Measurements from ENCODE around the gene KMT5B.

Gene KMT5B

DNA sequence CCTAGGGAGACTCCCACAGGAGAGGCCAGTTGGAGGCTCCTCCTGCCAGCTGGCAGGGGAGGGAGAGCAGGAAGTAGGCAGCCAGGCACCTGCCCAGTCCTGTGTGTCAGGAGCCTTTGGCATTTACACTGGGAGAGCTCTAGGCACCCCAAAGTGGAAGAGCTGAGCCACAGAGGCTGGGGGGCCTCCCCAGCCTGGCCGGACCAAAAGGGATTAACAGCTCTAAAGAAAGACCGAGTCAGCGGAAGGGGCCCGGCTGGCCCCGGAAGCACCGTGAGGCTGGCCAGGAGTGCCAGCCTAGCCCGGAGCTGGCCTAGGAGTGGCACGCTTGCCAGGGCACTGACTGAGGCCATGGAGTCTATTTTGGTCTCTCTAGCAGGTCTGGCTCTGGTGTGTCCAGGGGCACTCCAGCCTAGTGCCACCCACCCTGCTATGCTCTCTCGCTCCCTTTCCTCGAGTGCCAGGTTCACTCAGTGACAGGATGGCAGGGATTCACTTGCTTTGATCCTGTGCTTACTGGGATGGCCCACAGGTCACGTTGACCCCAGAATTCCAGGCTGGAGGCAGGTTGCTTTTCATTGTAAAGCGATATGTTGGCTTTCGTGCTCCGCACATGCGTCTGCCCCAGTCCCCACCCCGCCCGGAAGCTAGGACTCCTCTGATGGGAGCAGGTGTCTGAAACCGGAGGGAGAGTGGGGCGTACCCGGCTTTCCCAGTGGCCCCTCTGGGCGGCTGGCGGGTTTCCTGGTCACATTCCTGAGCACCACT, 3.3 kb upstream of the KMT5B start:
- DNase-seq, result no peak

GRCh38 chr11:68215524-68216170, 2.6 kb upstream of the KMT5B start:
- DNase-seq, result no peak

DNA sequence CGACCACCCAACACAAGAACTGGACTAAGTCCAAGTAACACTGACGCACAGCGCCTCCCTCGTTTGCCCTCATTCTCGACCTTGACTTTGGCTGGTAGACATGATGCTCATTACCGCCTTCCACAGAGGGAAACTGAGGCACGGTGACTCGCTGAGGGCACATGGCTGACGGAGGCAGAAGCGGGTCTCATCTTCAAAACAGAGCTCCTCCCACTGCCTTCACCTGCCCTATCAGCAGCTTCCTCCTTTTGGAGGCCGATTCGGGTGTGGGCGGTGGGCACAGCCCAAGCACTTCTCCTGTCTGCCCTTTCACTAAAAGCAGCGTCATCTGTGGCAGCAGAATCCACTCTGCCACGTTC, 2.0 kb upstream of the KMT5B start:
- DNase-seq, result peak in 1 of 51 donors; percentile 19

DNA sequence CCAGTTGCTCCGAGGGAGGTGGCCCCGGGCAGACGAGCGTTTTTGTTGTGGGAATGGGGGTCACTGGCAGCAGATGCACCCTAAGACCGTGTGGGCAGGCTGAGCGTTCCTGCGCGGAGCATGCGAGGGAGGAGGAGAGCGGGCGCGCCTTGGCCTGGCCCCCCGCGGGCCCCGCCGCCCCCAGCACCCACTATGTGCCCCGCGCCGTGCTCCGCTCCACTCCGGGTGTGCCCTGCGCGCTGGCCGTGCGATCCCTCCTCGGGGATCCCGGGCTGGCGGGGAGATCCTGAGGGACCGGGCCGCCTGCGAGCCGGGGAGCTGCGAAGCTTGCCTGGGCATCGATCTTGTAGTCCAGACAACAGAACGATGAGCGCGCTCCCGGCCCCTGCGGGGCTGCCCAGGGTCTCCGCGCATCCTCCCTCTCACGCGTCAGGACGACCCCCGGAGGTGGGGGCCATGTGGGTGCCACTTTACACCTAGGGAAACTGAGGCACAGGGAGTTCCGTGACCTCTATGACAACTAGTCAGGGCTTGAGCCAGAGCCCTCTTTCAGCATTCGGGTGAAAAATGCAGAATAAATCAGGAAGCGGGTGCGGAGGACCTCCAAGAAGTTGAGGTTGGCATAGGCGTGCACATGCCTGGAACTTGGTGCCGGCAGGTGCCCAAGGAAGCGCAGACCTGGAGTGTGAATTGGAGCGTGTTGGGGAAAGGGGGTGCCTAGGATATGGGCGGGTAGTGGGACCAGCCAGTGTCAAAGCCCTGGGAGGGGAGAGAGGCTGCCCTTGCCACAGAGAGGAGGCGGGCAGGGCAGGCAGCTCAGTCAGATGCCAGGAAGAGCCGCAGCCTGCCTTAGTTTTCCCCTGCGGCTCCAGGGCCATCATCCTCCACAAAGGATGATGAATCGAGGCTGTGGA, 1.3 kb upstream of the KMT5B start:
- peak in 9 of 51 donors; percentile 16 to 50 (median 41) for DNase-seq

DNA sequence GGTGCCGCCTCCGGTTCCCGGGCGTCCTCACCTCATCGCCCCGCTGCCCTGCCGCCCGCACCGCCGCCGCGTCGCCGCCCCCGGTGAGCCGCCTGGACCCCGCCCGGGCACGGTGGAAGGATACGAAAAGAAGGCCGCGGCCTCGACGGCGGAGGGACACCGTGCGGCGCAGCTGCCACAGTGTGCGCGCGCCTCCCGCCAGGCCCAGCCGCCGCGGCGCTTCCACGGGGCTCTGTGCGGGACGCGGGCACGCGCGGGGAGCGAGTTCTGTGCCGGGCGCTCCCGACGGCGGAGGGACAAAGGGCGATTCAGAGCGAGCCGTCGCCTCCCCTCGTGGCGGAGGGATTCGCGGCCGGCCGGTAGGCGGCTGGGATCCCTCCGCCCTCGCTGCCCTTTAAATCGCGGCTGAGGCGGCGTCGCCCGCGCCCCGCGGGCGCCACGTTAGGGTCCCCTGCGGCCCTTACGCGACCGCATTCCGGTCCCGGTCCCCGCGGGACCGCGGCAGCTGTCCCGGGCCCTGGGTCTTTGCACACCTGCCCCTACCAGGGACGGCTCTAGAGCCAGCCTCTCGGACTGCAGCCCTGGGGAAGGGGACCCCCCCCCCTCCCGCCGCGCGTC, 568 bp upstream of the KMT5B start:
- peak in 49 of 51 donors; percentile 43 to 98 (median 78) for DNase-seq

DNA sequence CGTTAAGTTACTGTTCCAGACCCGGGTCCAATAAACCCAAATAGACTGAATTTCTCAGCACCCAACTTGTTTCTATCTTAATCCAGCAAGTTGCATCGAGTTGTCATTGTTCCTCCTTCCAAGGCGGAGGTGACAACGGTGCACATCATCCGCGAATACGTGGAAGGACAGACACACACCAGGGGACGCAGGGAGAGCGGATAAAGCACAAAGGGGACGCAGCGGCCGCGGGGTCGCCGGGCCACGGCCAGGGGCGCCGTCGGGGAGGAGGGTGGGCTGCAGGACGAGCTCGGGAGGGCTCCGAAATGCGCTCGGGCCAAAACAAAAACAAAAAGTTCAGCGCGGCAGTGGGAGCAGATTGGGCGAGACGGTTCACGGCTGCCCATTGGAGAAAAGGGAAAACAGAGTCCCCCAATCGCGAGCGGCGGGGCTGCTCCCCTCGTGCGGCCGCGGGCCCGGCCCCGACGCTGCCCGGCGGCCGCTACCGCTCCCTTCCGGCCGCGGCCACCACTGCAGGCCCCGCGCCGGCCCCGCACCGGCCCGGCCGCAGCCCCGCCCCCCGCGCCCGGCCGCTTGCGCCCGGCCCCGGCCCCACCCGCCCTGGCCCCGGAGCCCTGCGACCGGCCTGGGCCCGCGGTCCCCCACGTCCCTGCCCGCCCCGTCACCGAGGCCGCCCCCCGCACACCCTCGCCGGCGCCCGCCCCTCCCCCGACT, 518 bp downstream of the KMT5B start:
- peak in 37 of 51 donors; percentile 14 to 77 (median 49) for DNase-seq

DNA sequence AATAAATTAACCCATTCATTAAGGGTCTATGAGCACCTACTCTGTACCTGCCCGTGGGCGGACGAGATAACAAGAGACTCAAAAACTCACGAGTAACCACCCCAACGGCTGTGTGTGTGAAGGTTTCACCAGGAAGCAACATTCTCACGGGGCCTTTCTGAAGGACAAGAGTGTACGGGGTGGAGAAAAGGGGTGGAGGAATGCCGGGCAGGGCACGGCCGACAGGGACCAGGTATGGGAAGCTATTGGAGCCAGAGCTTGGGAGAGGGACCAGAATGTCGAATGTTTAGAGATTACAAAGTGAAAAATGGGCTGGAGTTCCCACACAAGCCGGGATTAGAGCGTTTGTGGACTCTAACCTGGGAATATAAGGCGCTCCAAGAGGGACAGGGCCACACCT, 1.6 kb downstream of the KMT5B start:
- no peak for DNase-seq

GRCh38 chr11:68206211-68206610, 6.9 kb downstream of the KMT5B start:
- DNase-seq, result peak in 4 of 51 donors; percentile 14 to 69 (median 26)

DNA sequence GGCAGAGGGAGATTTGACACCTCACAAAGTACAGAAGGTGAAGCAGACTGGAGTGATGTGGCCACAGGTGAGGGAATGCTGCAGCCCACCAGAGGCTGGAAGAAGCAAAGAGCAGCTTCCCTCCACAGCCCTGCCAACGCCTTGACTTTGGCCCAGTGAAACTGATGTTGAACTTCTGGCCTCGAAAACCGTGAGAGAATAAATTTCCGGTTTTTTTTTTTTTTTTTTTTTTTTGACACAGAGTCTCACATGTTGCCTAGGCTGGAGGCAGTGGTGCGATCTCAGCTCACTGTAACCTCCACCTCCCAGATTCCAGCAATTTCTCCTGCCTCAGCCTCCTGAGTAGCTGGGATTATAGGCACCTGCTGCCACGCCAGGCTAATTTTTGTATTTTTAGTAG, 8.7 kb downstream of the KMT5B start:
- no peak for DNase-seq

- no peak for DNase-seq
Measured at GRCh38 chr11:68202165-68202564, 10.9 kb downstream of the KMT5B start.

DNA sequence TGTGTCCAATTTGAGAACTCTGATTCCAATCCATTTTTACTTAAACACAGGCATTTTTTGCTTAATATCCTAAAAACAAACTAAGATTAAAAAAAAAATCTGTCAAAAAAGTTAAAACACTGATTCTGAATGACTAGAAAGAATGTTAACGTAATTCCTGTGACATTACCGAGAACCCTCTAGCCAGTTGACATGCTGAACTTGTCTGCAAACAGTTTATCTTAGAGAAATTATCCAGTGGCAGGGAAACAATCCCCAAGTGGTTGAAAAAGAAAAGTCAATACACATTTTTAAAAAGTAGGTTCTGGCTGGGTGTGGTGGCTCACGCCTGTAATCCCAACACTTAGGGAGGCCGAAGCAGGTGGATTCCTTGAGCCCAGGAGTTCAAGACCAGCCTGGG, 11.6 kb downstream of the KMT5B start:
- no peak for DNase-seq

- DNase-seq, result no peak
Measured at GRCh38 chr11:68200639-68201038, 12.5 kb downstream of the KMT5B start.

- DNase-seq, result no peak
Measured at GRCh38 chr11:68199295-68199987, 13.7 kb downstream of the KMT5B start.

GRCh38 chr11:68196219-68196618, 16.9 kb downstream of the KMT5B start:
- DNase-seq, result no peak

GRCh38 chr11:68194675-68195294, 18.3 kb downstream of the KMT5B start:
- no peak for DNase-seq

DNA sequence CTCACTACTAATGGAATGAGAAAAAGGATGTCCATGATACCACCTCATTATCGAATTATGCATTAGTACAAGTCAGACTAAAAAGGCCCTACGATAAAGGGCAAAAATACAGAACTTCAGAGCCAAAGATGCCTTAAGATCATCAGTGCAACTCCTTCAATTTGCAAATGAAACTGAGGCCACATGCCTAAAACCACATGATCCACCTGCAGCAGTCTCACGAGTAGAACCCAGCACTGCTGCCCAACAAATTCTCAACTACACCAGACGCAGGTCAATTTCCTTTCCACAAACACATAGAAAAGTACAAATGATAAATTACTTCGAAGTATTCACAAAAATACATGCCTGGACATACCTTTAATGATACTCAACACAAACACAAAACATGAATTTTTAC, 20.1 kb downstream of the KMT5B start:
- DNase-seq, result no peak

GRCh38 chr11:68191661-68192579, 21.2 kb downstream of the KMT5B start:
- no peak for DNase-seq

- DNase-seq, result no peak
Measured at GRCh38 chr11:68189888-68190287, 23.2 kb downstream of the KMT5B start.

DNA sequence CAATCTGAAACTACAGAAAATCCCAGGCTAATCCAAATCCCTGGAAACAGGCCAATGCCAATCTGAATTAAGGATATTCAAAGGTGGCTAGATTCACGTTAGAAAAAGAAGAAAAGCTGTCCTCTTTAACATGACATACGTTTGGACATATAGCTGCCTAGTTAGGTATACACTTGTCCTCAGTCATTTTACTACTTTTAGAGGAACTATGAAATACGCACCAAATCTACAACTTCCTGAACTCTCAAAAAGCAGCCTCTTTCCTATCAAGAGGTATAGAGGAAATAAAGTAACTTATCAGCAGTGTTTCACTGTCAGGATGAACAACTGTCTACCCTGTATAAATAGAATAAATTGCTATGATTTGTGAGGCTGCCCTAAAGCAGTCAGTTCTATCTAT, 24.0 kb downstream of the KMT5B start:
- DNase-seq, result no peak
